22Rv1 (cell line): ENCODE measurements around the gene TSHZ1.

ENCODE experiments used
- ZFX ChIP-seq: fragments of 450-650 bp; IDR thresholded peaks from 2 replicates; pipeline ENCODE4 v1.6.1; 2017; ENCODE audit warnings: antibody characterized with exemption, borderline replicate concordance
- TF ChIP-seq, protein P1 (sequence below): fragments of 450-650 bp; IDR thresholded peaks from 2 replicates; pipeline ENCODE4 v1.5.1; 2017; ENCODE audit warnings: mild to moderate bottlenecking

DNA sequence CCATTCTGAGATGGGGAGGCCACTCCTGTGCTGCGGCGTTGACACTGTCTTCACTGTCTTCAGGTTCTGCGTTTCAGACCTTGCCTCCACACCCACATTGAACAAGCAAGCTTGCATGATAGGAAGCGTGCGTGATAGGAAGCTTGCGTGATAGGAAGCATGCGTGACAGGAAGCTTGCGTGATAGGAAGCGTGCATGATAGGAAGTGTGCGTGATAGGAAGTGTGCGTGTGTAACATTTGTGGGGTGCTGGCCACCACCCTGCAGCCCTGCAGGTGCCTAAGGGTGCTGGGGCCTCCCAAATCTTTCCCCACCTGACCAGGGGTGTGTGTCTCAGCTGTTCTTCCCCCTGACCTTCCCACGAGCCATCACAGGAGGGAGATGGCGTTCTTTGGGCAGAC, 25.3 kb downstream of the TSHZ1 start:
- TF ChIP-seq, protein P1, sequence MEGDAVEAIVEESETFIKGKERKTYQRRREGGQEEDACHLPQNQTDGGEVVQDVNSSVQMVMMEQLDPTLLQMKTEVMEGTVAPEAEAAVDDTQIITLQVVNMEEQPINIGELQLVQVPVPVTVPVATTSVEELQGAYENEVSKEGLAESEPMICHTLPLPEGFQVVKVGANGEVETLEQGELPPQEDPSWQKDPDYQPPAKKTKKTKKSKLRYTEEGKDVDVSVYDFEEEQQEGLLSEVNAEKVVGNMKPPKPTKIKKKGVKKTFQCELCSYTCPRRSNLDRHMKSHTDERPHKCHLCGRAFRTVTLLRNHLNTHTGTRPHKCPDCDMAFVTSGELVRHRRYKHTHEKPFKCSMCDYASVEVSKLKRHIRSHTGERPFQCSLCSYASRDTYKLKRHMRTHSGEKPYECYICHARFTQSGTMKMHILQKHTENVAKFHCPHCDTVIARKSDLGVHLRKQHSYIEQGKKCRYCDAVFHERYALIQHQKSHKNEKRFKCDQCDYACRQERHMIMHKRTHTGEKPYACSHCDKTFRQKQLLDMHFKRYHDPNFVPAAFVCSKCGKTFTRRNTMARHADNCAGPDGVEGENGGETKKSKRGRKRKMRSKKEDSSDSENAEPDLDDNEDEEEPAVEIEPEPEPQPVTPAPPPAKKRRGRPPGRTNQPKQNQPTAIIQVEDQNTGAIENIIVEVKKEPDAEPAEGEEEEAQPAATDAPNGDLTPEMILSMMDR = no peak
- TF ChIP-seq ZFX = no peak
